Large intestine (tissue), 1 donor: ENCODE measurements around the gene TCF15. TPM values are rescaled to one million over a fixed set of nuclear protein-coding genes. Genes with fewer than 3 reads are reported as not detected.

ENCODE experiments used
- polyA plus RNA-seq: library from polyadenylated mRNA; unstranded; fragments of 120-200 nt; gene quantifications from one replicate; pipeline ENCODE4 v1.2.1, GENCODE V29; 2013

TCF15 gene
- polyA plus RNA-seq, 1 donor, result 0.64 TPM

Other genes with a start within 250 kb of the TCF15 start
- 2.5 TPM for gene TRIB3, start 229.5 kb downstream of the TCF15 start, polyA plus RNA-seq
- 86.9 TPM for gene RBCK1, start 202.0 kb downstream of the TCF15 start, polyA plus RNA-seq
- gene TBC1D20, start 147.8 kb downstream of the TCF15 start, polyA plus RNA-seq, result 30.4 TPM
- gene CSNK2A1, start 66.5 kb downstream of the TCF15 start, polyA plus RNA-seq, result 120 TPM
- gene SRXN1, start 42.9 kb upstream of the TCF15 start, polyA plus RNA-seq, result 18.0 TPM
- gene SCRT2, start 65.5 kb upstream of the TCF15 start, polyA plus RNA-seq, result 0.01 TPM
- 11.3 TPM for gene SLC52A3, start 158.2 kb upstream of the TCF15 start, polyA plus RNA-seq
- gene FAM110A, start 223.4 kb upstream of the TCF15 start, polyA plus RNA-seq, result 7.5 TPM